HG03457 (cell line): ENCODE measurements around the gene ADAMTS18.

Experiments
- ATAC-seq: cut with Tn5 transposase; IDR thresholded peaks from one replicate; pipeline ENCODE4 v1.9.1; 2021; ENCODE audit warnings: moderate number of reproducible peaks; ENCODE audit not compliant: unreplicated experiment

The ADAMTS18 gene

DNA sequence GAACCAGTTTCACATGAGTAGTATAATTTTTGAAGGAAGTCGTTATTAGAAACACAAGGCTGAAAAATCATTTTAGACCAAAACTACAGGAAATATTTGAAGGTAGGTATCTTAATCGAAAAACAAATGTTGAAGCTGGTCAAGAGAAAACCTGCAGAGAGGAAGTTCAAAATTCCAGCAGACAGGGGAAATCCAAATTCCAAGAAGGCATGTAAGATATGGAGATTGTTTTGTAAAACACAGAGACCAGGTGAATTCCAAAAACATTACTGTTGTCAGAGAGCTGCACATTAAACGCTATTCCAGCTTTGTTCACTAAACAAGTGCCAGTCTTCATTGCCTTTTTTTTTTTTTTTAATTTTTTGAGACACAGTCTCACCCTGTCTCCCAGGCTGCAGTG, 38.4 kb downstream of the ADAMTS18 start:
- ATAC-seq, result no peak

DNA sequence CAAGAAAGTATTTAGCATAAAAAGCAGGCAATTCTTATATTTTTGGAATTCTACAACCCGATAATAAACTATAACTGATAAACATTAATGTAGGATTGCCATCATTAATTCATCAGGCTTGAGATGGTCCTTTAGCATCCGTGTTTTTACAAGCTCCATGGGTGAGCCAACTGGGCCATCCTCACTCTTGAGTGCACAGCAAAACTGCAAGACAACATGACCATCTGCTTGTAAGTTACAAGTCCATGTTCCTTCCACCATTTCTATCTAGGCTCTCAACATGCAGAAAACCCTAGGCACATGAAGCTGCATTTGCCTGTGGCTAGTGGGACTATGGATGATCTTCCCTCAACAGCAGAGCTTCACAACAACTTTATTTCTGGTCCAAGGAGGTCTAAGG, 40.1 kb downstream of the ADAMTS18 start:
- no peak for ATAC-seq

DNA sequence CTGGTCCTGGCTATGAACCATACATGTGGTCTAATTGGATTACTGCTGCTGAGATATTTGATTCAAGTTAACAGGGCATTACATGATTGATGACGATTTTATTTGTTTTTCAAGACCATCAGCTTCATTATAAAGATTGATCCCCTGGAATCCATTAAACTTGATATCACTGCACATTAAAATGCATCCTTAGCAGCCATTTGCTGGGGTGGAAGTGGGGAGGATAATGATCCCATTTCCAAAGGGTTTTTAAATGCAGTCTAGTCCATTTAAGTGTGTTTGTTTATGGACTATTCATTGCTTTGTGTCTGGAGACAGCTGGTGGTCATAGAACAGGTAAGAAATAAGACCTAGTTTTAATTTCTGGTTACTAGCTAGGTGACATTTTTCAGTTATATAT, 40.9 kb downstream of the ADAMTS18 start:
- no peak for ATAC-seq

DNA sequence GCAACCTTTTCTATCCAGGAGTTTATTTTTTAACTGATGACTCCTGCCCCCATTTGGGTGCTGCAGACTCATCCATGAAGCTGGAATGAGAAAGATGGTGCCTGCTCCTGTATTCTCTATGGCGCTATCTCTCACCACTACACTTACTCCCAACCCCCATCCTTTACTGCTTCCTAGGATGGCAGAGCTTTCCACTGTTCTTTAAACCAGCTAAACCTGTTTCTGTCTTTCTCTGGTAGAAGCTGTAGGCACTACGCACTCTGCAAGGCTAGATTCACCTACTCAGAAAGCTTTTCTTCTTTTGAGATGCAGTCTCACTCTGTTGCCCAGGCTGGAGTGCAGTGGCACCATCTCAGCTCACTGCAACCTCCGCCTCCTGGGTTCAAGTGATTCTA, 47.0 kb downstream of the ADAMTS18 start:
- ATAC-seq, result no peak

DNA sequence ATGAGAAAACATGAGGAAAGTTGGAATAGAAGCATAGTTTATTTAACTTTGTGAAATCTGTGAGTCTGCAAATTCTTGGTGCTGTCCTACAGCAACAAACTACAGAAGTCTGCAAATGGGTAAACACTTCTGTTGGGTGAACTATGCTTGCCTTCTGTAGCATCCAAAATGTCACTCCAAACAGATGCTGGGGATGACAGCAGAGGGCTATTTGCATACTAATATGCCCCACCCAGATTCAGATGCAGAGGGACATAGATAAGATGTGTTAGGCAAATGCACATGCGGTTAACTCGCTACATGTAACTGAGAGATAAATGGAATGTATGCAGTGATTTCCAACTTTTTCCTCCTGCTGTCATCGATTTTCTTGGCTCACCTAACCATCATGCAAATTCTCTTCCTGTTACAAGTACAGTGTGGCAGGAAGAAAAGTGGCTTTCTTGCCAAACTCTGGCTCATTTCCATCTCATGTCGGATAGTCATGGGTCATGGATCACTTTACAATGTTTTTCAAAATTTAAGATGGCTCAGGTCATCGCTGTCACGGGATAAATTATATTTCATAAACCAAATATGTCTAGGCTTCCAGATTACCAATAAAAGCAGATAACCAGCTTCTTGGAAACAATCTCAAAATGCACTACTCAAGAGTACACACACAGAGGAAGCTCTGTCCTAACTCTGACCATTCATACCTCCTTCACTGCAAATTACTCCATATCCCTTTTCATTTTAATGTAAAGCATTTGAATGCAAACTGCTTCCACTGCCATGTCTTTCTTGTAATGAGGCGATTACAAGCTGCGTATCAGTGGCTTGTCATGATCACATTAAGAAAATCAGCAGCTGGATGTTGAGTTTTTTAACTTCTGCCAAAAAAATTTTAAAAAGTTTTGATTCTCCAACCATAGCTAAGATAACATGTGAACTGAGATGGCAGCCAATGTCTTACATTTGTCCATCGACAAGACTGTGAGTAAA, 47.7 kb downstream of the ADAMTS18 start:
- ATAC-seq, result no peak

DNA sequence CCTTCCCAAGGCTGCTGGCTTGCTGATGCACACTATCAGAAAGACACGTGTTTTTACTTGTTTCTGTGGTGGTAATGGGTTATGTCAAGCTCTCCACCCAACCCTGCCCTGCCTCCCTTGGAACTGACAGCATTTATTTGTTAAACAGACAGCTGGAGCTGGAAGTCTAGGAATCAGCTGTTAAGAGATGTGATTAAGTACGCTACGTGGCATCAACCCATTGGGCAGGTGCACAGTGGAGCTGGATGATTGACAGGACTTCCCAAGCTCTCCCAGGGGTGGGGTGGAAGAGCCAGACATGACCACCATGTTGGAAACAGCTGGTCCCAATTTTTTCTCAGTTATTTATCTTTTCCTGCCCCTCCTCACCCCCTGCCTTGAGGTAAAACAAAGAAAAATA, 49.4 kb downstream of the ADAMTS18 start:
- ATAC-seq, result no peak

DNA sequence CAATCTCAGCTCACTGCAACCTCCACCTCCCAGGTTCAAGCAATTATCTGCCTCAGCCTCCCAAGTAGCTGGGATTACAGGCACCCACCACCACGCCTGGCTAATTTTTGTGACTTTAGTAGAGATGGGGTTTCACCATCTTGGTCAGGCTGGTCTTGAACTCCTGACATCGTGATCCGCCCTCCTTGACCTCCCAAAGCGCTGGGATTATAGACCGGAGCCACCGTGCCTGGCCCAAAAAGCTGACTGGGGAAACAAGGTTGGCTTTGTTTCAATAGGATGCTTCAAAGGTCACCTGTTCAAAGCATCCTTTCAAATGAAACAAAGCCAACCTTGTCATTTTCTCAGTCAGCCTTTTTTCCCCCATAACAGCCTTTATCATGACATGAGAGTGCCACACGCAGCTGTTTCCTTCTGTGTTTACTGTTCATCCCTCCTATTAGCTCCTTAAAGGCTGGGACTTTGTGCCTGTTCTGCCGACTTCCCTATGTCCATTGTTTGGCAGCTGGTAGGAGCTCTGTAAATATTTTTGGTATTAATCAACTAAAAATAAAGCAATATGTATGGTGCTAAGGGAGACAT, 51.1 kb downstream of the ADAMTS18 start:
- ATAC-seq, result no peak

DNA sequence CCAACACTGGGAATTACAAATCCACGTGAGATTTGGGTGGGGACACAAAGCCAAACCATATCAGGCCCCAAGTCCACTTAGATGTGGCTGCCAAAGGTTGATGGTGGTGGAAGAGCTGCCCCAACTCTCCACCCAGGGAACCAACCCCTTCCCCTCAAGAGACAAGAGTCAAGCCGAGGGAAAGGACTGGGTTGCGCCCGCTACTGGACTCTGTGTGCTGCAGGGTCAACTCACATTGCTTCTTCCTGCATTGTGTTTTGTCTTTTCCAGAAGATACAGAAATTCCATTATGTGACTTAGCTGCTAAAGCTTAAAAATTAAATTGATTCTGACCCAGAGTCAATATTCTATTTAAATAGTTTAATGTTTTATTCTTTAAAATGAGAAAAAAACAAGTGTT, 58.5 kb downstream of the ADAMTS18 start:
- no peak for ATAC-seq

DNA sequence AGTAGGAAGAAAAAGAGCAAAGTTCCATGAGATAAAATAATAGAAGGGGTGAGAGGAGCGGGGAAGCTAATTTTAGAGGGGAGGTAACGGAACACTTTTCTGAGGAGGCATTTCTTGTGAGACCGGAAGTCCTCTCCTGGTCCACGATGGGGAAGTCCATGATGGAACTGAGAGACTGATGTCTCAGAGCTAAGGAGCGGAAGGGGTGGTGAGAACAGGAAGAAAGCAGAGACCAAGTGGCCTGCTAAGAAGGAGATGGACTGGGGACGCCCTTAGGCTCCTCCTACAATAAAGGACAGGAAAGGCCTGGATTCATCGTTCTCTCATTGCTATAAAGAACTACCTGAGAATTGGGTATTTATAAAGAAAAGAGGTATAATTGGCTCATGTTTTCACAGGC, 59.4 kb downstream of the ADAMTS18 start:
- ATAC-seq, result no peak

DNA sequence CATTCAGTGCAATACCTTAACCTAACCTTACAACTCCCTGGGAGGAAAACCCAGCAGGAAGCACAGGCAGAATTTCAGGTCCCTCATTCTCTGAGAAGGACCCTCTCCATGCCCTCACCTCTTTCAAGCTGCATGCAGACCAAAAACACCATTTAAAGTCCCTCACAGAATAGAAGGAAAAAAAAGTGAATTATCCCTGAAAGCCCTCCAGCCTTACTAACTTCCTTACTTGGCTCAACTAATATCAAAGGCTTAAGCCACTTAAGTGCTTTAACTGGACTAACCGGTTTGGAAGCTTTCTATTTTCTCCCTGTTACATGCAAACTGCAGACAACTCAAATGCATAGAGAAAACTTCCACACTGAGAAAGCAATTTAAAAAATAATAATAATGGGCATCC, 60.5 kb downstream of the ADAMTS18 start:
- ATAC-seq, result no peak

DNA sequence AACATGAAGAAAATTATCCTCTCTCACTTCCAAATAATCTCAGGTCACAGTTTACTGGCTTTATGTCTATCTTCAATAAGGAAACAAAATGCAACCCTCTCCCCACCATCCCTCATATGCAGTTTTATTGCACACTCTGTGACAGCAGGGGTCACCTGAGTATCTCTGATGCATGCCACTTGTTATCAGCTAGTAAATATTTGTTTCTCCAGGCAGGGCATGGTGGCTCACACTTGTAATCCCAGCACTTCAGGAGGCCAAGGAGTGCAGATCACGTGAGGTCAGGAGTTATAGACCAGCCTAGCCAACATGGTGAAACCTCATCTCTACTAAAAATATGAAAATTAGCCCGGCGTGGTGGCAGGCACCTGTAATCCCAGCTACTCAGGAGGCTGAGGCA, 61.1 kb downstream of the ADAMTS18 start:
- no peak for ATAC-seq

DNA sequence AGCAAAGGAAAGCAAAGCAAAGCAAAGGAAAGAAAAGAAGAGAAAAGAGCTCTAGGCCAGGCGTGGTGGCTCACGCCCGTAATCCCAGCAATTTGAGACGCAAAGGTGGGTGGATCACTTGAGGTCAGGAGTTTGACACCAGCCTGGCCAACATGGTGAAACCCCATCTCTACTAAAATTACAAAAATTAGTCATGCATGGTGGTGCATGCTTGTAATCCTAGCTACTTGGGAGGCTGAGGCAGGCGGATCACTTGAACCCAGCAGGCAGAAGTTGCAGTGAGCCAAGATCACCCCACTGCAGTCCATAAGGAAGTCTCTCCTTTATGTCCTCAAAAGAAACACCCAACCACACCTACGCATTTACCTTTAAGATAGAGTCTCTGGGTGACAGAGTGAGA, 70.1 kb downstream of the ADAMTS18 start:
- ATAC-seq, result no peak

DNA sequence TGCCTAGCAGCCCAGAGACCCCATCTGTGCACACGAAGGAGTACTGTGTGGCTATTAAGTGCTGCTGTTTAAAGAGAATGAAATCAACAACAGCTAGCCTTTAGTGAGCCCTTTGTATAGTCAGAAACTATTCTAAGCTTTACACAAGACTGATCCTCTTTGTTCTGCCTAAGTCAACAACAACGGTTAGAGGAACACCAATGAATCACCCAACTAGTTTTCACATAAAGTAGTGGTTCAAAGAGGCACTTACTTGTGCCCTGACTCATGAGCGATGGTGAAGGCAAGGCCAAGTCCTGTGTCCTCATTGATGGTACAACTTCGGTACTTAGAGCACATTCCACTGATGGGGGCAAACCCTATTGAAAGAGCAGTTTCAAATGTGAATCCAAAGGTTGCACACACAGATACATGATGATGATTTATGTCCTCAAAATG, 75.8 kb downstream of the ADAMTS18 start:
- no peak for ATAC-seq

DNA sequence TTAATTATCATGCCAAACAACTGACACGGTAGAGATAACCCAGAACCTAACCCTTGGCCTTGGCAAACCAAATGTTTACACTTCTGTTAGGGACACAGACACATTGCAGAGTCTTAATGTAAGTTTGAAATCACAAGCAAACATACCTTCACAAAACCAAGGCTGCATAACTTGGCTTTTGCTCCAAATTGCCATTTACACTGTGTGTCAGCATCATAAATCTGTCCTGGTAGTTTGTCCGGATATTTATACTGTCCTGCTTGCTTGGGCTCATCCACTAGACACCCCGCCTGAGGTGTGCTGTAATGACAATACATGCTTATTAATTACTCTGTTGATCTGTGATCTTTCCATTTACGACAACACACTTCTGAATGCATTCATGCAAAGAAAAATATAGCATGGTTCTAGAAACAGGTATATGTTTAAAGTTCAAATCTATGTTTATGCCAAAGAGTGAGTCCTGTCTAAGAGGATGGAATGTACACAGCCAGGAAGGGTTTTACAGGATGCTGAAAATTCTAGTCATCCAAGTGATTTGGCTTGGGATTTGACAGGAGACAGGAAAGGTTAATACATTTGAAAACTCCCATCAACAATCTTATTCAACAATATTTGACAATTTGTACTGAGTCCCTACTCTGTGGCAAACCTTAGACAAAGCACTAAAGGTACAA, 81.1 kb downstream of the ADAMTS18 start:
- ATAC-seq, result no peak

DNA sequence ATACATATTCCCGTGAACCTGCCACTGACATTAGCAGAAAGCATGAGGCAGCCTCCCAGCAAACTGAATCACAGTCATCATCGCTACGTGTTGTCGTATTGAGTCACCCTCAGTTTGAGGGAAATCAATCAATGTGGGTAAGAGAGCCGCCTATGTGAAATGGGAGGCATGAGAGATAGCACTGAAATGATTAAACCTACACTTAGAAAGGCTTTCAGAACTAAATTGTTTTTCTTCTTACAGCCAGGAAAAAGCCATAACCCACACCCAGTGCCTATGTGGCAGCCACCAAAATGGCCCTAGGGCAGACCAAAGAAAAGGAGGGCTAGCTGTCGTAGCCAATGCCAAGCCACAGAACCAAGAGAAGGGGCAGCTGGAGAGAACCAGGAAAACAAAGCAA, 90.5 kb downstream of the ADAMTS18 start:
- no peak for ATAC-seq

DNA sequence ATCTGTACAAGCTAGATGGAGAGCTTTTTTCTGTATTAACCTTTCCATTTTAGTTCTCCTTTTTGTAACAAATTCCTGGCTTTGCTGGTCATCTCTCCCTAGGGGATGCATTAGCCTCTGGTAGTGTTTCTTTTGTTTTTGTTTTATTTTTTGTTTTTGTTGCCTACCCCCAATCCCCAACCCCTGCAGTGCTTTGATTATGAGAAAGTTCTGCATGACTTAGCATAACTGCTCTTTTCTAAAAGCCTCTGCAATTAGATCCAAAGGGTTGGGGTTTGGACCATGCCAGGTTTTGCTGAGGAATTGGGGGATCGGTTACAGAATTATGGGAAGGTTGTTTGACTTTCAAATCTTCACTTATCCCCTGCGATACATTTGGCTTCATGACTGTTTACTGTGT, 98.2 kb downstream of the ADAMTS18 start:
- ATAC-seq, result no peak

DNA sequence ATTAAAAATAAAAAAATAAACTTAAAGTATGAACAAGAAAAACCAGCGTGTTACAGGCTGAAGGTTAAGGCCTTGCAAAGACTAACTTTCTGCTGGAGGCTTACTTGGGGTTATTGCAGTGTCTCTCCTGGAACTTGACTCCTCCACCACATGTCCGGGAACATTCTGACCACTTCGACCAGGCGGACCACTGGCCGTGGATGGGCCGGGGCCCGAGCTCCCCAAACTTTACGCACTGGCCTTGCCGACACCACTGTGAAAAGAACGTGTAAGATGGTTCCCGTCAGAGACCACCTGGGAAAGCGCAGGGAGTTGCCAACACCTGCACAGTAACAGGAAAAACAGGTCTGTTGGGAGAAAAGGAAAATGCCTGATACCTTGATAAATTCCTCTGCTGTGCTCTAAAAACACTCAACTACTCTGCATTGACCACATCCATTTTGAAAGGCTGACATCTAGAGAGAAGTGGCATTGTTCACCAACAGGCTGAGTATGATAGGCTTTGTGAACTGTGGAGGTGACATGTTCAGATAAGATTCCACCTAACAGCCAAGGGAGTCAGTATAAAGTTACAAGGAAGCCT, 99.1 kb downstream of the ADAMTS18 start:
- ATAC-seq, result no peak

DNA sequence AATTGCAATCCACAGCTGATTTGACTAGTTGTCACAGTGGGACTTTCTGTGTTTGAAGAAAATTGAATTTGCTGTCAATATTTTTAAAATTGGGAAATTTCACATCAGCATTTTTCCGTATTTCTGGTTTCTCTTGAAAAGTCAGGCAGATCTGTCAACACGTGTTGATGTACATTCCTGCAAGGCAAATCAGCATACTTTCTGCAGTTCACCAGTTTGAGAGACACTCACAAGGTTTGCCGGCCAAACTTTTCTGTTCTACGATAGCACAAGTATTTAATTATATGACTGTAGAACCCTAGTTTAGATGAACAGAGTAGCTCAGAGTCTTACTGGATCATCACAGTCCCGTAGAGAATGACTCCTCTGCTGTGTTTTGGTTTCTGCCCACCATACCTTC, 102.0 kb downstream of the ADAMTS18 start:
- no peak for ATAC-seq

DNA sequence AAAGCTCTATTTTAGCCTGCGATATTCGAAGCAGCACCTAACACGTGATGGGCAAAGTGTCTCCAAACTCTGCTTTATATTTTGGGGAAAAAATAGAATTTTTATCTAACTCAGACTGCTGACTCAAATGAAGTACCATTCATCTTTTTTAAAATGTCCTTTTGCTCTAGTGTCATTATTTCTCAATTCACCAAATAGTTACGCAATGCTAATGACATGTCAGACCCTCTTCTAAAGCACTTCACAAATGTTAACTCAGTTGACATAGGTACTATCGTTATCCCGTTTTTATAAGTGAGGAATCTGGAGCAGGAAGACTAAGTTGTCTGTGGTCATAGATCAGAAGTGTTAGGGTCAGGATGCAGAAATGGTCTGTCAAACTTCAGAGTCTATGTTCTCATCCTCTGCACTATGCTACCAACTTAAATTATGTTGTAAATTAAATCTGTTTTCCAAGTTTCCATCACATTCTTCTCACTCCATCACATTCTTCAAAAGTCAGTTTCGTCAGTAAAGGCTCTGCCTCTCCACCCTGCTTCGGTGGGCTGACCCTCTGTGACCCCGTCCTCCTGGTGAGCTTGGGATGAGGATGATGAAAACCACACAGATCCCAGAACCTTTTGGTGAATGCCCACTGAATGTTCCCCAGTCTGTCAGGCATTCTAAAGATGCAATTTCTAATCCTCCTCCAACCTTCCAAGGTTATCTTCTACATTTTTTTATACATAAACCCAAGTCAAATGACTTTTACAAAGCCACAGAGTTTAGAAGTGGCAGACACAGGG, 102.8 kb downstream of the ADAMTS18 start:
- ATAC-seq, result no peak

DNA sequence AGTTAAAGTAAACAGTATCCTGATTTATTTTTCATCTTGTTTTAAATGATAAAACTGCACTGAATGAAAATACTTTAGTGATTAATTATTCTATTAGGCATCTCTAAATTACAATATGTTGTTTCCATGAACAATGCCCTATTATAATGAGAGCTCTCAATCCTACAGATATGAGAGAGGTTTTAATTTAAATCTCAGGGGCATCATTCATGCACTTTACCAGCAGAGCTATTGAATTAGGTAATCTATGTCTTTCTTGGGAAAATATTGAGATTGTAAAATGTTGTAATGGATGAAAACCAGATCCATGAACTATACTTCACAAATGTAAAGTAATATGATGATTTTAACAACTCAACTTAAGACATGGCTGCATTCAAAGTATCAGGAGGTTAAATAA, 103.8 kb downstream of the ADAMTS18 start:
- no peak for ATAC-seq
